ENCODE results near the gene RAC2.

RAC2 gene

GRCh38 chr22:37244114-37244921 is at the start of gene RAC2:
TSS of gene RAC2 (minus strand) at chr22:37244269. CDS start at chr22:37244148, 121 bp downstream.
- no peak for DNase-seq (ENCODE audit: extremely low spot score, insufficient read length, low read depth)
- FAIRE-seq: peak; percentile 99

- FAIRE-seq (no peak), DNase-seq (ENCODE audit: extremely low spot score, insufficient read length, low read depth) (no peak)
Observed at GRCh38 chr22:37293172-37293571, 49.1 kb upstream of the RAC2 start.

- FAIRE-seq (no peak), DNase-seq (ENCODE audit: extremely low spot score, insufficient read length, low read depth) (no peak)
Observed at GRCh38 chr22:37292641-37293040, 48.6 kb upstream of the RAC2 start.

DNA sequence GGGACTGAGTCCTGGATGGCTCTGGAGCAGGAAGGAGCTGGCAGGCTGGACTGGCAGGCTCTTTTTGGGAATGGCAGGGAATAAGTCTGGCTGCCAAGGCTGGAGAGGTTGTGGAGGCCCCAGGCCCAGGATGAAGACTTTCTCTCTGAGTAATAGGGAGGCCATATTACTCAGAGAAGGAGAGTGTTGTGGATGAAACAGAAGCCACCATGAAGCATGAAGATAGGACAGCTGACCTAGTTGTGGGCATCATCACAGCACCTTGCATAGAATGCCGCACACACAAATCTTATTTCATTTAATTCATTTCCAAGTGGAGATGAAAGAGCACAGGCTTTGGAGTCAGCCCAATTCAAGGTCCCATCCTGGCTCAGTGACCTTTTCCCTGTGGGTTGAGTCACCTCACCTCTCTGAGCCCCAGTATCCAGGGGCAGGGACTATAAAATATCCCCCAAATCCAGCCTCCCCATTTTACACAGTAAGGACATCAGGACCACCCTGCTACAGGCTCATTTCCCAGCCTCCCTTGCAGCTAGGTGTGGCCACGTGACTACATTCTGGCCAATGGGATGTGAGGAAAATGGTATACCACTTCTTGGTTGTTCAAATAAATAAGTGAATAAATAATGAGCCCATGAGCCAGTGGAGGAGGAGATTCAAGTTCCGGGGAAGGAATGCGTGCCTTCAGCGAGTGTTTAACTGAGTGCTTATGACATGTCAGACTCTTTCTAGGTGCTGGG is 47.7 kb upstream of the RAC2 start:
- FAIRE-seq: no peak
- no peak for DNase-seq (ENCODE audit: extremely low spot score, insufficient read length, low read depth)

DNA sequence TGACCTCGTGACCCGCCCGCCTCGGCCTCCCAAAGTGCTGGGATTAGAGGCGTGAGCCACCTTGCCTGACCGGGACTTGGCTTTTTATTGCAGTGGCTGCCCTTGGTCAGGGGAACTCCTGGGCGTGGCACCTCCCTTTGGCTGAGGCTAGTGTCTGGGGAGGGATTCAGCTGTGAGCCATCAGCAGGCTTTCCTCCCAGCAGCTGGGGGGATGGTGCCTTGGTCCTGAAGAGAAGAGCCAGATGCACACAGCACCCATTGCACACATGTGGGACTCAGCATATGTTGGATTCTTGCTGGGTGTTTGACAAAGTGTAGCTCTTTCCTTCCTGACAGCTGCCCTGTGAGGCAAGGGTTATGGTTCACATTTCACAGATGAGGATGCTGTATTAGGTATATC is 46.7 kb upstream of the RAC2 start:
- DNase-seq (ENCODE audit: extremely low spot score, insufficient read length, low read depth) (no peak), FAIRE-seq (no peak)

GRCh38 chr22:37289156-37289735 is 45.2 kb upstream of the RAC2 start:
- DNase-seq (ENCODE audit: extremely low spot score, insufficient read length, low read depth) (no peak), FAIRE-seq (no peak)

GRCh38 chr22:37288521-37288920 is 44.5 kb upstream of the RAC2 start:
- DNase-seq (ENCODE audit: extremely low spot score, insufficient read length, low read depth): no peak
- FAIRE-seq: no peak

DNA sequence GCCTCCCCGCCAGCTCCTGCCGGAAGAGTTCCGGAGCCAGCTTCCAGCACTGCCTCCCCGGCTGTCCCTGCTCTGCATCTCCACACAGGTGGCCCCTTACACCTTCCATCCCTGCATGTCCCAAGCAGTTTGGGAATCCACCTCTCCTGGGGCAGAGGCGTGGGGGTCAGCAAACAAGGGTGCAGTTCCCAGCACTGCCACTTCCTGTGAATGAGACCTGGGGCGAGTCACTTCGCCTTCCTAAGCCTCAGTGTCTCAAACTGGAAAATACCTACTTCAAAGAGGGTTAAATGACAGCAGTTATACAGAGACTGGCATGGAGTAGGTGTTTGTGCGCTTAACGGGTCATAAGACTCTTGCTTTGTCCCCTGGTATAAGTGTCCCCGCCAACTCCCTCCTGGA is 43.5 kb upstream of the RAC2 start:
- FAIRE-seq: no peak

GRCh38 chr22:37285937-37286336 is 41.9 kb upstream of the RAC2 start:
- FAIRE-seq (no peak), DNase-seq (ENCODE audit: extremely low spot score, insufficient read length, low read depth) (no peak)

More for the DNA sequence above, 43.5 kb upstream of the RAC2 start:
- no peak for DNase-seq (ENCODE audit: extremely low spot score, insufficient read length, low read depth)

DNA sequence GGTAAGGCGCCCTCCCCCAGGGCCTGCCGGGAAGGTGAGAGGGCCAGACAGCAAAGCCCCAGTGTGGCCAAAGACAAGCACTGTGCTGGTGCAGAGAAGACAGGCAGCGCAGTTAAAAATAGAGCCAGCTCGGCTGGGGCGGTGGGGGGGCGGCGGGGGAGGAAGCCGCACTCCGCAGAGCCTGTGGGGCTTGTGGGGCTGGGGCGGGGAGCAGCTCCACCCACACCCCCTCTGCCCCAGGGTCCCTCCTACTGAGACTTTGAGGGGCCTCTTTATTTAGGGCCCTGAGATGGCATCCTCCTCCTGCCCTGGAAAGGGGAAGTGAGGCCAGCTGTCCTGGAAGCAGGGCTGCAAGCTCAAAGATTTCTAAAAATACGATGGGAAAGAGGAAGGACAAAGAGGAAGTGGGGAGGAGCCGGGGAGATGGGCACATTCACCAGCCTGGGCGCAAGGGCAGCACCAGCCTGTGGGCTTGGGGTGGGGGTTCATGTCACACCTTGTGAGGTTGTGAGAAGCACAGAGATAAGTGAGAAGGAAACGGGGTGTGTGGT is 40.8 kb upstream of the RAC2 start:
- FAIRE-seq: peak; percentile 84
- no peak for DNase-seq (ENCODE audit: extremely low spot score, insufficient read length, low read depth)

DNA sequence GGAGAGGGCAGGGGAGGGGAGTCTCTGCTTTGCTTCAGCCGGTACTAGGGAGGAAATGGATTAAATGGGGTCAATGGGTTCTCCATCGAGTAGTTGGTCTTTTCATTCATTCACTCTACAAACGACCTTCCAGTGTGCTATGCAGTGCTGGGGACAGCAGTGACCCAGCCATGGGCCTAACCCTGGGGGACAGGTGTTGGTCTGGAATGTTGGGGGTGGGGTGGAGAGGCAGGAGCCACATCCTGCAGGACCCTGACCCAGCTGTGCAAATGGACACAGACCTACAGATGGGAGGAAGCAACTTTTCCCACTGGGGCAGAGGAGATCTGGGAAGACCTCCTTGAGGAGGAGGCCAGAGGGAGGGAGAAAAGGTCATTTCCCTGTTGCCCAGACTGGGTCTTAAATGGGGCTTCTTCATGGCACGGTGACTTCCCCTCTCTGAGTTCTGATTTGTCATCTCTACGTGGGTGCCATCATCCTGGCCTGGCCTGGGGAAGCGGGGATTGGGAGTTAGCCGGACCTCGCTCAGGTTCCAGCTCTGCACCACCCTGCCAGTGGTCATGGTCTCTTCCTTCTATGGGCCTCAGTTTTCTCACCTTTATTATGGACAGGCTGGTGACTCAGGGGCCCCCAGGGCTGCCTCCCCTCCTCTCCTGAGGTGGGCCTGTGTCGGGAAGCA is 40.2 kb upstream of the RAC2 start:
- peak; percentile 62 for FAIRE-seq
- no peak for DNase-seq (ENCODE audit: extremely low spot score, insufficient read length, low read depth)

DNA sequence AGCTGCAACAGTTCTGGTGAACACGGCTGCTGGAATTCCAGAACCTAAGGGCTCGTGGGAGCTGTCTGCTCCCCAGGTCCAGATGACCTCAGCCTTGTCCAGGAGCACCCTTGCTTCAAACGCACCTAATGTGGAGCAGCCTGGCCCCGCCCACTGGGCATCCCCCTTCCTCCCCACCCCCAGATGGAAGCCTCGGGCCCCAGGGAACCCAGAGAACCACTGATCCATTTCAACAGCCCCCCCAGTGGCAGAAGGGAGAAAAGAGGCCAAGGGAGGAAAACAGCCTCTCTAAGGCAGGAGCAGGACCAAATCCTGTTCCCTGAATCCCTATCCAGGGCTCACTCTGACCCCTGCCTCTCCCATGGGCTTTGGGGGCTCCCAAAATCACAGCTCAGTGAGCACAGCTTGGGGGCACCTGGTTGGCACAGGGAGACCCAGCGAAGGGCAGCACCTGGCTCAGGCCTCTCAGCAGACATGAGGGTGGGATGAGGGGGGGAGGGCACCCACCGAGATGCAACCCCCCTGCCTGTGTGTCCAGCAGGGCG is 39.4 kb upstream of the RAC2 start:
- DNase-seq (ENCODE audit: extremely low spot score, insufficient read length, low read depth): no peak
- FAIRE-seq: peak; percentile 80

DNA sequence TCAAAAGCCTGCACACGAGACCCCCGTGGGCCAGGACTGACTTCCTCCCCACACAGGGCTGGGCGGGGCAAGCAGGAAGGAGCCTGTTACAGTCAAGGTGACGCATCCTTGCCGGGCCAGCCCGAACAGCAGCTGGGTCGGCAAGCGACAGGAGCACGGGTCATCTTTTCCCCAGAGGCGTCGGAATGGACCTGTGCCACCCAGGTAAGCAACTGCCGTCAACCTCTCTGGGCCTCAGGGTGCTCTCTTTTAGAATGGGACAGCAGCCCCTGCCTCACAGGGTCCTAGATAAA is 38.3 kb upstream of the RAC2 start, which contains the start of gene CYTH4:
Gene CYTH4, plus strand, starts transcription at position 124 of the 293 bp plus-strand sequence. Its CDS starts 62 bp downstream, at position 186.
- peak; percentile 65 for DNase-seq (ENCODE audit: extremely low spot score, insufficient read length, low read depth)
- FAIRE-seq: peak; percentile 93

DNA sequence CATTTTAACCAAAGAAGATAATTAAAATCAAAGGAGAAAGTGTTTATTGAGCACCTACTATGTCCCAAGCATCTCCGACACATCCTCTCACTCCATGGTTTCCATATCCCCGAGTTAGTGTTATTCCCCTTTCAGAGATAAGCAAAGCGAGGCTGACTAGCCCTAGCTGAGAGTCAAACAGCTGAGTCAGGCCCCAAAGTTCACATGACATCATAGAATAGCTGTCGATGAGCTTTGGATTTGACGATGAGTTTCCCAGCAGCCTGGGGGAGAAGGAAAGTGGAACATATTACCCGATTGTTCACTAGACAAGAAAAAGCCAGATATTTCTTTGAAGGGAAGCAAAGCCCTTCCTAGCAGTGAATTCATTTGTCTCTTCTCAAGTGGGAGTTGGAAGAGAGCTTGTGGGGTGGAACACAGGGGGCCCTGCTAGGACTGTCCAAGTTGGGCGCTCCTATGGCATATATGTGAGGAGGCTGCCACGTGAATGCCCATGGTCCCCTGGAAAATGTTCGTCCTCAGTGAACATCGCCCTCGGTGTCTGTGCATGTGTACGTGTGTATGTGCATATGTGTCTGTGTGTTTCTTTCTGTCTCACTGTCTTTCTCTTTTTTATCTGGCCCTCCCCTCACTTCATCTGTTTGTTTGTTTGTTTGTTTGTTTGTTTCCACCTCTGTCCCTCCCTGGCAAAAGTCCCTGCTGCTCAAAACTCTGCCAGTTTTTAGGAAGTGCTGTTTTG is 37.7 kb upstream of the RAC2 start:
- DNase-seq (ENCODE audit: extremely low spot score, insufficient read length, low read depth): no peak
- FAIRE-seq: peak; percentile 70

DNA sequence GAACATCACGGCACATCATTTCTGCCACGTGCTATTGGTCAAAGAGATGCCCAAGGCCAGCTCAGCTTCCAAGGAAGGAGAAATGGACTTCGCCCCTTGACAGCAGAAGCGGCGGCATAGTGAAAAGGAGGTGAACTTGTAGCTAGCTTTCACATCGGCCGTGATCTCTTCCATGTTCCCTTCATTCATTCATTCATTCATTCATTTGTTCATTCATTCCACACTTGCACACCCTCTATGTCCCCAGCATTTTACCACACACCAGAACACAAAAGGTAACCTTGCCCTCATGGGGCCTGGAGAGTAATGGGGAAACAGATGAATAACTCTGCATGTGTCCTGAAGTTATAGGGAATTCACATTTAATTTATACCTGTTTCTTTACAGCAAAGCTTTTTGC is 37.1 kb upstream of the RAC2 start:
- DNase-seq (ENCODE audit: extremely low spot score, insufficient read length, low read depth) (no peak), FAIRE-seq (no peak)

DNA sequence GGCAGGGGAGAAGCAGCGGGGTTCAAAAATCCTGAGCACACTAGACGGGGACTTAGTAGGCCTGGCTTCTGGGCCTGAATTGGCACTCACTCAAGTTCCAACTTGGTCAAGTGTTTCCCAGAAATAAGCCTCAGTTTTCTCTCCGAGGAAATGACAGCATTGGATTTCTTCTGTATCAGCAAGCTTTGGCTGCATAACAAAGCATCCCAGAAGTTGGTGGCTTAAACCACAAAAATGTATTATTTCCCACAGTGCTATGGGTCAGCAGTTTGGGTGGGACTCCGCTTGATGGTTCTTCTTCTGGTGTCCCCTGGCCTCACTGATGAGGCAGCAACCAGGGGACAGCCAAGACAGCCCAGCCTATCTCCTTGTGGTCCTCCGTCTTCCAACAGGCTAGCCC is 36.6 kb upstream of the RAC2 start:
- DNase-seq (ENCODE audit: extremely low spot score, insufficient read length, low read depth) (no peak), FAIRE-seq (no peak)

- FAIRE-seq (no peak), DNase-seq (ENCODE audit: extremely low spot score, insufficient read length, low read depth) (no peak)
Observed at GRCh38 chr22:37279331-37280181, 35.5 kb upstream of the RAC2 start.

DNA sequence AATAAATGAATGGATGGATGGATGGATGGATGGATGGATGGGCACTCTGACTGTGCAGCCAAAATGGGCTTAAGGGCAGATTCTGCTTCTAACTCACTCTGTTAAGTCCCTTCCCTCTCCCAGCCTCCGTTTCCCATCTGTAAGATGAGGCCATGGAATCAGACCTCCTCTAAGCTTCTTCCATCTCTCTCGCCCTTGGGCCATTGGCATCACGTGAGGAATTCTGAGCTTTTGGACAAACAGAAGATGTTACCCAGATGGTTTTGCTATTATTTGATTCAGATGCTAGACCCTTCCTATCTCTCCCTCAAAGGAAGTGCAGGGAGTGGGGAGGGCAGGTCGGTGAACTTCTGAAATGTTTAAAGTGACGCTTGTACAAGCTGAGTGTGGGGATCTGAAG is 34.2 kb upstream of the RAC2 start:
- FAIRE-seq: no peak

More for the DNA sequence above, 34.2 kb upstream of the RAC2 start:
- DNase-seq (ENCODE audit: extremely low spot score, insufficient read length, low read depth): no peak
